SK-N-SH (cell line): Measurements from ENCODE around the gene PPP2R1B. TPM values are rescaled to one million over a fixed set of nuclear protein-coding genes. Genes with fewer than 3 reads are reported as not detected.

Source experiments
- CTCF ChIA-PET: fragments of 300-600, 350-600 bp; formaldehyde crosslinking; extraction: SDS; loops from one replicate; lab custom pipeline; 2021; lab: Yijun Ruan, JAX
- POLR2A ChIA-PET: fragments of 350-600 bp; sonication (Branson Sonifier 250); formaldehyde crosslinking; extraction: SDS; loops from one replicate; lab custom pipeline; 2020; ENCODE audit warnings: antibody characterized with exemption, inconsistent platforms; lab: Yijun Ruan, JAX
- DNase-seq: peaks from one replicate; pipeline ENCODE4 v3.0.0; 2012
- H2AFZ ChIP-seq: fragments of 200-600 bp; sonication (generic); 2 replicates; pipeline ENCODE4 v1.8.1; 2016; ENCODE audit warnings: antibody characterized with exemption, mild to moderate bottlenecking, low read depth
- H3F3A ChIP-seq: fragments of 200-600 bp; sonication (generic); replicated peaks from 2 replicates; pipeline ENCODE3; 2016; ENCODE audit warnings: antibody characterized with exemption, mild to moderate bottlenecking; ENCODE audit not compliant: insufficient read depth
- H3K27ac ChIP-seq, 2 experiments: fragments of 200-500 bp in 1 of 2; fragments of 200-600 bp in 1 of 2; sonication (Bioruptor generic) in 1 of 2; sonication (generic), shearing (Covaris generic) in 1 of 2; 2 replicates each; pipeline versions ENCODE4 v1.5.1 to v1.6.1; 2014 to 2016; ENCODE audit warnings: low read depth in 2 of 2, inconsistent platforms in 1 of 2, low read length in 1 of 2, mild to moderate bottlenecking in 1 of 2, mixed read lengths in 1 of 2
- H3K27me3 ChIP-seq: fragments of 200-600 bp; sonication (generic), shearing (Covaris generic); 2 replicates; pipeline ENCODE4 v1.6.1; 2016; ENCODE audit warnings: mixed run types; ENCODE audit not compliant: insufficient read depth
- H3K36me3 ChIP-seq, 2 experiments: fragments of 200-500 bp in 1 of 2; fragments of 200-600 bp in 1 of 2; sonication (Bioruptor generic) in 1 of 2; sonication (generic) in 1 of 2; replicated peaks in 1 of 2; 2 replicates each; pipeline versions ENCODE3 to v1.5.1; 2014 to 2016; ENCODE audit warnings: low read length in 1 of 2, mild to moderate bottlenecking in 1 of 2; ENCODE audit not compliant: insufficient read depth in 2 of 2, control insufficient read depth in 1 of 2
- H3K4me1 ChIP-seq, 2 experiments: fragments of 200-500 bp in 1 of 2; fragments of 200-600 bp in 1 of 2; sonication (Bioruptor generic) in 1 of 2; sonication (generic), shearing (Covaris generic) in 1 of 2; 2 replicates each; pipeline versions ENCODE4 v1.5.1 to v1.6.1; 2014 to 2016; ENCODE audit warnings: low read depth in 1 of 2, low read length in 1 of 2, mixed run types in 1 of 2; ENCODE audit not compliant: insufficient read depth in 2 of 2, control insufficient read depth in 1 of 2
- H3K4me2 ChIP-seq: fragments of 200-600 bp; sonication (generic), shearing (Covaris generic); 2 replicates; pipeline ENCODE4 v1.6.1; 2017; ENCODE audit warnings: mixed run types
- H3K4me3 ChIP-seq, 2 experiments: fragments of 200-500 bp in 1 of 2; fragments of 200-600 bp in 1 of 2; sonication (Bioruptor generic) in 1 of 2; sonication (generic), shearing (Covaris generic) in 1 of 2; 2 replicates each; pipeline versions ENCODE4 v1.5.1 to v1.8.1; 2014 to 2016; ENCODE audit warnings: low read depth in 2 of 2, inconsistent platforms in 1 of 2, low read length in 1 of 2, mild to moderate bottlenecking in 1 of 2, mixed read lengths in 1 of 2, moderate library complexity in 1 of 2
- H3K79me2 ChIP-seq: fragments of 200-600 bp; sonication (generic); 2 replicates; pipeline ENCODE4 v1.8.1; 2017; ENCODE audit warnings: mild to moderate bottlenecking; ENCODE audit not compliant: insufficient read depth
- H3K9ac ChIP-seq: fragments of 200-600 bp; sonication (generic); 2 replicates; pipeline ENCODE4 v1.6.1; 2017; ENCODE audit warnings: mixed run types
- H3K9me2 ChIP-seq: fragments of 200-600 bp; sonication (generic); 2 replicates; pipeline ENCODE4 v1.6.1; 2017; ENCODE audit warnings: mixed run types
- H3K9me3 ChIP-seq: fragments of 200-600 bp; sonication (generic); 2 replicates; pipeline ENCODE4 v1.6.1; 2017; ENCODE audit warnings: mixed run types, mild to moderate bottlenecking, moderate library complexity
- H4K20me1 ChIP-seq: fragments of 200-600 bp; sonication (generic); 2 replicates; pipeline ENCODE4 v1.6.1; 2017; ENCODE audit warnings: mild to moderate bottlenecking, mixed run types; ENCODE audit not compliant: insufficient read depth
- CHD2 ChIP-seq: fragments of 150-350 bp; IDR thresholded peaks from 2 replicates; pipeline ENCODE4 v1.6.1; 2018; ENCODE audit warnings: low read length; ENCODE audit not compliant: partially characterized antibody
- FOXJ3 ChIP-seq: sonication (generic); formaldehyde crosslinking; IDR thresholded peaks from 2 replicates; pipeline ENCODE4 v1.5.1; 2020; ENCODE audit warnings: mild to moderate bottlenecking, missing genetic modification reagents
- GABPA ChIP-seq: IDR thresholded peaks from 2 replicates; pipeline ENCODE4 v1.4.0; 2012; ENCODE audit warnings: low read depth, mild to moderate bottlenecking
- MXI1 ChIP-seq: IDR thresholded peaks from 2 replicates; pipeline ENCODE4 v1.6.1; 2012; ENCODE audit warnings: mild to moderate bottlenecking, low read depth, low read length, improper control_type of control experiment
- RXRA ChIP-seq: IDR thresholded peaks from 2 replicates; pipeline ENCODE4 v1.4.0; 2012; ENCODE audit warnings: low read depth, mild to moderate bottlenecking, borderline replicate concordance
- WGBS: methylation state at CpG from one replicate; pipeline ENCODE4 v1.1.6; 2017; ENCODE audit warnings: low lambda C conversion rate; 5-methylcytosine and 5-hydroxymethylcytosine counted together
- polyA plus RNA-seq, 3 experiments: library from polyadenylated mRNA; depleted of rRNA; stranded (reverse); fragments of >200 nt; gene quantifications; 2 replicates each; pipeline ENCODE4 v1.2.3, GENCODE V29; 2012
- TF ChIP-seq, protein P1 (sequence below): IDR thresholded peaks from 2 replicates; pipeline ENCODE4 v1.4.0; 2012; ENCODE audit warnings: low read depth, borderline replicate concordance
- TF ChIP-seq, protein P2 (sequence below): fragments of 150-350 bp; IDR thresholded peaks from 2 replicates; pipeline ENCODE4 v1.6.1; 2017; ENCODE audit warnings: antibody characterized with exemption, low read length, low read depth, borderline replicate concordance
- TF ChIP-seq, protein P3 (sequence below): fragments of 200-600 bp; sonication (generic); IDR thresholded peaks from 2 replicates; pipeline ENCODE4 v1.6.1; 2017; ENCODE audit warnings: antibody characterized with exemption, mild to moderate bottlenecking, moderate library complexity
- TF ChIP-seq, protein P4 (sequence below): IDR thresholded peaks from 2 replicates; pipeline ENCODE4 v1.6.1; 2012; ENCODE audit warnings: mild to moderate bottlenecking, low read depth, low read length, moderate library complexity

PPP2R1B gene
- polyA plus RNA-seq, 1 of the 3 experiments (the other 2 are of a cell fraction): 25.9 TPM

DNA sequence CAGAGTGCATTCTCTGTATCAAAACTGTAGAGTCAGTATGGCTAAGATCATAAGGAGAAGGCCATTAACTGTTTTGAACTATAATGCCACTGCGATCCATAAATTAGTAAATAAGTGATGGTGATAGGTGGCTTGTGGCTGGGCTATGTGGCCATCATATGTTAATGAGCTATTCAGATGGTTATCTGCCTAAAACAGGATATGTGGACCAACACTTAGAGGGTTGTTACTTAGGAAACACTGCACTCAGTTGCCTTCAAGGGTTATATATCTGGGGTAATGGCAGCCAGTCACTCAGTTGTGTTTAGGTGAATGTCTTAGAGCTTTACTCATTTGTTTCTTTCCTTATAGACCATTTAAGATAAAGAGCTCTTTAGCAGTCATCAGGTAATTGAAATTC lies 66.0 kb downstream of the PPP2R1B start:
- POLR2A ChIA-PET: no interaction called here
- 100% methylated on average over 1 of the region's 1 CpG for WGBS

More for the DNA sequence above, 66.0 kb downstream of the PPP2R1B start:
- Histone ChIP-seq H3K9me2 (no peaks in the 10 kb centered on the region), H3K27ac (no peak overlapping the region), H3K9me3 (no peaks in the 10 kb centered on the region), H3K4me1 (no peaks in the 10 kb centered on the region), H3K4me3 (no peak overlapping the region), H4K20me1 (no peaks in the 10 kb centered on the region), H3K9ac (no peak overlapping the region), H3K79me2 (peaks cover 4% of the 10 kb centered on the region; the same call in 1 of the 2 replicates), H3K36me3 (peaks cover 28 to 34% of the 10 kb centered on the region in 2 experiments), H3F3A (peaks cover 2% of the 10 kb centered on the region), H3K27me3 (no peaks in the 10 kb centered on the region), H2AFZ (no peak overlapping the region), H3K4me2 (no peak overlapping the region)
- TF ChIP-seq MXI1 (no peak), CHD2 (no peak), FOXJ3 (no peak), RXRA (no peak), GABPA (no peak)
- TF ChIP-seq, protein P1, sequence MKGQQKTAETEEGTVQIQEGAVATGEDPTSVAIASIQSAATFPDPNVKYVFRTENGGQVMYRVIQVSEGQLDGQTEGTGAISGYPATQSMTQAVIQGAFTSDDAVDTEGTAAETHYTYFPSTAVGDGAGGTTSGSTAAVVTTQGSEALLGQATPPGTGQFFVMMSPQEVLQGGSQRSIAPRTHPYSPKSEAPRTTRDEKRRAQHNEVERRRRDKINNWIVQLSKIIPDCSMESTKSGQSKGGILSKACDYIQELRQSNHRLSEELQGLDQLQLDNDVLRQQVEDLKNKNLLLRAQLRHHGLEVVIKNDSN: no peak
- TF ChIP-seq, protein P2, sequence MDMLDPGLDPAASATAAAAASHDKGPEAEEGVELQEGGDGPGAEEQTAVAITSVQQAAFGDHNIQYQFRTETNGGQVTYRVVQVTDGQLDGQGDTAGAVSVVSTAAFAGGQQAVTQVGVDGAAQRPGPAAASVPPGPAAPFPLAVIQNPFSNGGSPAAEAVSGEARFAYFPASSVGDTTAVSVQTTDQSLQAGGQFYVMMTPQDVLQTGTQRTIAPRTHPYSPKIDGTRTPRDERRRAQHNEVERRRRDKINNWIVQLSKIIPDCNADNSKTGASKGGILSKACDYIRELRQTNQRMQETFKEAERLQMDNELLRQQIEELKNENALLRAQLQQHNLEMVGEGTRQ: no peak
- TF ChIP-seq, protein P3, sequence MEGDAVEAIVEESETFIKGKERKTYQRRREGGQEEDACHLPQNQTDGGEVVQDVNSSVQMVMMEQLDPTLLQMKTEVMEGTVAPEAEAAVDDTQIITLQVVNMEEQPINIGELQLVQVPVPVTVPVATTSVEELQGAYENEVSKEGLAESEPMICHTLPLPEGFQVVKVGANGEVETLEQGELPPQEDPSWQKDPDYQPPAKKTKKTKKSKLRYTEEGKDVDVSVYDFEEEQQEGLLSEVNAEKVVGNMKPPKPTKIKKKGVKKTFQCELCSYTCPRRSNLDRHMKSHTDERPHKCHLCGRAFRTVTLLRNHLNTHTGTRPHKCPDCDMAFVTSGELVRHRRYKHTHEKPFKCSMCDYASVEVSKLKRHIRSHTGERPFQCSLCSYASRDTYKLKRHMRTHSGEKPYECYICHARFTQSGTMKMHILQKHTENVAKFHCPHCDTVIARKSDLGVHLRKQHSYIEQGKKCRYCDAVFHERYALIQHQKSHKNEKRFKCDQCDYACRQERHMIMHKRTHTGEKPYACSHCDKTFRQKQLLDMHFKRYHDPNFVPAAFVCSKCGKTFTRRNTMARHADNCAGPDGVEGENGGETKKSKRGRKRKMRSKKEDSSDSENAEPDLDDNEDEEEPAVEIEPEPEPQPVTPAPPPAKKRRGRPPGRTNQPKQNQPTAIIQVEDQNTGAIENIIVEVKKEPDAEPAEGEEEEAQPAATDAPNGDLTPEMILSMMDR: no peak
- TF ChIP-seq, protein P4, sequence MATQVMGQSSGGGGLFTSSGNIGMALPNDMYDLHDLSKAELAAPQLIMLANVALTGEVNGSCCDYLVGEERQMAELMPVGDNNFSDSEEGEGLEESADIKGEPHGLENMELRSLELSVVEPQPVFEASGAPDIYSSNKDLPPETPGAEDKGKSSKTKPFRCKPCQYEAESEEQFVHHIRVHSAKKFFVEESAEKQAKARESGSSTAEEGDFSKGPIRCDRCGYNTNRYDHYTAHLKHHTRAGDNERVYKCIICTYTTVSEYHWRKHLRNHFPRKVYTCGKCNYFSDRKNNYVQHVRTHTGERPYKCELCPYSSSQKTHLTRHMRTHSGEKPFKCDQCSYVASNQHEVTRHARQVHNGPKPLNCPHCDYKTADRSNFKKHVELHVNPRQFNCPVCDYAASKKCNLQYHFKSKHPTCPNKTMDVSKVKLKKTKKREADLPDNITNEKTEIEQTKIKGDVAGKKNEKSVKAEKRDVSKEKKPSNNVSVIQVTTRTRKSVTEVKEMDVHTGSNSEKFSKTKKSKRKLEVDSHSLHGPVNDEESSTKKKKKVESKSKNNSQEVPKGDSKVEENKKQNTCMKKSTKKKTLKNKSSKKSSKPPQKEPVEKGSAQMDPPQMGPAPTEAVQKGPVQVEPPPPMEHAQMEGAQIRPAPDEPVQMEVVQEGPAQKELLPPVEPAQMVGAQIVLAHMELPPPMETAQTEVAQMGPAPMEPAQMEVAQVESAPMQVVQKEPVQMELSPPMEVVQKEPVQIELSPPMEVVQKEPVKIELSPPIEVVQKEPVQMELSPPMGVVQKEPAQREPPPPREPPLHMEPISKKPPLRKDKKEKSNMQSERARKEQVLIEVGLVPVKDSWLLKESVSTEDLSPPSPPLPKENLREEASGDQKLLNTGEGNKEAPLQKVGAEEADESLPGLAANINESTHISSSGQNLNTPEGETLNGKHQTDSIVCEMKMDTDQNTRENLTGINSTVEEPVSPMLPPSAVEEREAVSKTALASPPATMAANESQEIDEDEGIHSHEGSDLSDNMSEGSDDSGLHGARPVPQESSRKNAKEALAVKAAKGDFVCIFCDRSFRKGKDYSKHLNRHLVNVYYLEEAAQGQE: no peak
- DNase-seq: no peak
- CTCF ChIA-PET: interaction anchor here (1.5 kb wide), 1 partner anchor 21 kb away, joined by 4 read pairs; no protein-coding TSS in a partner anchor
